Karpas-422 (cell line): ENCODE results near the gene MVD. TPM values are rescaled to one million over a fixed set of nuclear protein-coding genes. Genes with fewer than 3 reads are reported as not detected.

Source experiments
- DNase-seq: peaks from one replicate; pipeline ENCODE4 v3.0.0-alpha.2; 2015
- H2AFZ ChIP-seq: fragments of 200-600 bp; sonication (generic); 2 replicates; pipeline ENCODE4 v1.6.1; 2014; ENCODE audit warnings: antibody characterized with exemption, low read length, mixed read lengths
- H3K27ac ChIP-seq: fragments of 200-600 bp; sonication (generic); 2 replicates; pipeline ENCODE4 v1.5.1; 2014; ENCODE audit warnings: mild to moderate bottlenecking, low read length, moderate library complexity
- H3K27me3 ChIP-seq: fragments of 200-600 bp; sonication (generic); 2 replicates; pipeline ENCODE4 v1.6.1; 2014; ENCODE audit warnings: low read length, mixed read lengths
- H3K36me3 ChIP-seq: fragments of 200-600 bp; sonication (generic); 2 replicates; pipeline ENCODE4 v1.6.1; 2014; ENCODE audit warnings: low read length, mixed read lengths; ENCODE audit not compliant: insufficient read depth
- H3K4me1 ChIP-seq: fragments of 200-600 bp; sonication (generic); 2 replicates; pipeline ENCODE4 v1.6.1; 2014; ENCODE audit warnings: mild to moderate bottlenecking, low read length, mixed read lengths
- H3K4me2 ChIP-seq: fragments of 200-600 bp; sonication (generic); 2 replicates; pipeline ENCODE4 v1.6.1; 2014; ENCODE audit warnings: low read length, low read depth, mild to moderate bottlenecking; ENCODE audit not compliant: poor library complexity, severe bottlenecking
- H3K4me3 ChIP-seq: fragments of 200-600 bp; sonication (generic); 2 replicates; pipeline ENCODE4 v1.5.1; 2014; ENCODE audit warnings: mild to moderate bottlenecking, antibody characterized with exemption, low read length, mixed read lengths
- H3K79me2 ChIP-seq: fragments of 200-600 bp; sonication (generic); 2 replicates; pipeline ENCODE4 v1.6.1; 2014; ENCODE audit warnings: mild to moderate bottlenecking, low read length, mixed read lengths
- H3K9ac ChIP-seq: fragments of 200-600 bp; sonication (generic); 2 replicates; pipeline ENCODE4 v1.6.0; 2014; ENCODE audit warnings: low read length
- H3K9me2 ChIP-seq: fragments of 200-600 bp; sonication (generic), shearing (Covaris generic); replicated peaks from 2 replicates; pipeline ENCODE4 v1.6.0; 2014; ENCODE audit warnings: mild to moderate bottlenecking, low read length, moderate library complexity; ENCODE audit not compliant: insufficient read depth
- H3K9me3 ChIP-seq: fragments of 300-700, 200-600 bp; sonication (generic); 2 replicates; pipeline ENCODE4 v1.6.1; 2014; ENCODE audit warnings: low read length, mixed read lengths
- H4K20me1 ChIP-seq: fragments of 200-600 bp; sonication (generic); 2 replicates; pipeline ENCODE4 v1.6.1; 2014; ENCODE audit warnings: mild to moderate bottlenecking, antibody characterized with exemption, low read length, low read depth; ENCODE audit not compliant: insufficient read depth
- total RNA-seq: library from RNA; depleted of rRNA; stranded (reverse); fragments of >200 nt; shearing (Covaris generic); gene quantifications from 2 replicates; pipeline ENCODE4 v1.2.3, GENCODE V29; 2014; ENCODE audit warnings: low replicate concordance

The MVD gene
- total RNA-seq, 1 experiment from 2014 or later = 35.0 TPM

DNA sequence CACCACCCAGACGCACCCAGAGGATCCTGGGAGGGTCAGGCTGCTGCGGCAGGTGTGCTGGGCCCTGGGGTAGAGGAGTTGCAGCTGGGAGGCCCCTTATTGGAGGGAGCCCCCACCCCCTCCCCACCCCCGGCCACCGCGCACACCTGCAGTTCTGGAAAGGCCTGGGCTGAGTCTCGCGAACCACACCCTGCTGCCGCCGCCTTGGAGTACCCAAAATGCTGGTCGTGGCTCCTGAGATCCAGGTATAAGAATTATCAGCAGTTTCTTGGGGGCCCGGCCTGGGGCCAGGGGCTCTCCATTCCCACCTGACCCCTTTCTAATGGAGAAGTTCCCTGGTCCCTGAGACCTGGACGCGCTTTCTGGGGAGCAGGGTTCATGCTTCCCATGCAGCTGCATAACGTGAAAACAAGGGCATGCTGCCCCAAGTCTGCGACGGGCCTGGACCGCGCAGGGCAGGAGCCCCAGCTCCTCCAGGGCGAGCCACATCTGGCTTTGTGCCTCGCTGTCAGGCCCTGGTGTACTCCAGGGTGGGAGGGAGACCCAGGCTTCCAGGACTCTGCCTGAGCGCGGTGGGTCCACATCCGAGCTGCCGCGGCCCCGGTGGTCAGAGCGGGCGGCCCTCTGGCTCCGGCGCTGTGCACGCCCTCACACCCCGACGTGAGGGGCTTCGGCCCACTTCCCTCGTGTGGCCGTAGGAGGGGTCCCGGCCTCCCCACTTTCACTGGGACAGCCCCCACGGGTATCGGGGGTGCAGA is 30.7 kb upstream of the MVD start:
- no peak overlapping the region for H3K27ac ChIP-seq
- no peaks in the 10 kb centered on the region for H3K9me3 ChIP-seq
- H2AFZ ChIP-seq = no peak overlapping the region
- H3K9ac ChIP-seq = no peak overlapping the region
- no peaks in the 10 kb centered on the region for H4K20me1 ChIP-seq
- H3K9me2 ChIP-seq = no peaks in the 10 kb centered on the region
- no peaks in the 10 kb centered on the region for H3K4me1 ChIP-seq
- no peak for DNase-seq
- no peak overlapping the region for H3K4me2 ChIP-seq
- H3K4me3 ChIP-seq = no peak overlapping the region
- H3K27me3 ChIP-seq = no peaks in the 10 kb centered on the region
- no peaks in the 10 kb centered on the region for H3K36me3 ChIP-seq
- H3K79me2 ChIP-seq = no peaks in the 10 kb centered on the region

DNA sequence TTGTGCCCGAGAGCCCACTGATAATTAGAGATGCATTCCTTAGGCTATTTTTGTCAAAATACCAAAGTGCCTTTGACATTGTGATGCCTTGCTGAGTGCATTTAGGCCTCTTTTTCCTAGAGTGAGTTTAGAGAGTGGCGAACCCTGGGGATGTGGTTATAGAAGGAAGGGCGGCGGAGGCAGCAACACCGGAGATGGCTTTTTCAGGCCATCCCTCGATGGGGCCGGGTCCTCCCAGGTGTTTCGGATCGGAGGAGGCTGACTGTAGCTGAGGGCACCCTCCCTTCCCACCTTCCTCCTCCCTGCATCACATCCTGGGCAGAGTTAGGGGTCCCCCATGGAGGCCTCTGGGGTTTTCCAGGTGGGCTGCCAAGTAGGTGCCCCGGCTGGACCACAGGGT is 30.0 kb upstream of the MVD start:
- Histone ChIP-seq H4K20me1 (no peaks in the 10 kb centered on the region), H3K36me3 (no peaks in the 10 kb centered on the region), H3K9ac (no peak overlapping the region), H3K79me2 (no peaks in the 10 kb centered on the region), H3K4me1 (no peaks in the 10 kb centered on the region), H3K4me2 (no peak overlapping the region), H3K4me3 (no peak overlapping the region), H2AFZ (no peak overlapping the region), H3K27ac (no peak overlapping the region), H3K27me3 (no peaks in the 10 kb centered on the region), H3K9me3 (no peaks in the 10 kb centered on the region), H3K9me2 (no peaks in the 10 kb centered on the region)
- DNase-seq = no peak

DNA sequence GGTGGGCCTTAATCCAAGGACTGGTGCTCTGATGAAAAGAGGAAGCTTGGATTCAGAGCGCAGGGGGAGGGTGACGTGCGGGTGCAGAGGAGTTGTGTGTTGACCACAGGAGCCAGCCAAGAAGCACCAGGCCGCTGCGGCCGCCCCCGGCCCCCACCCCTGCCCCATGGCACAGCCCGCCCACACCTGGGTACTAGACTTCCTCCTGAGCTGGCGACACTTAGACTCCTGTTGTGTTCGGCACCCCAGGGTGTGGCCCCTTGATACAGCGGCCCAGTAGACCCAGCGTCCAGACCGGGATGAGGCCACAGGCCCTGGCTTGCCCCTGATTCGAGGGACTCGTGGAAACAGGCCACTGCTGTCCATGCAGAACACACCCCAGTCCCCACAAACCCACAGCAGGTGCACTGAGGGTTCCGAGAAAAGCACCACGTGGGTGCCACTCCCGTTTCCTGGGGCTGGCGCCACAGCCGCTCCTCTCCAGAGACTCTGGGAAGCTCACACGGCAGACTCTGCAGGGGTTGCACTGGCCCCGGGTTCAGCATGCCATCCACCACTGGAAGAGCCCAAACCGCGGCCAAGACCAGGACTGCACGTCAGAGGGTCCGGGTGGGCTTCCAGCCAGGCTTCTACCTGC is 29.2 kb upstream of the MVD start:
- Histone ChIP-seq H3K9me3 (no peaks in the 10 kb centered on the region), H3K9ac (no peak overlapping the region), H3K9me2 (no peaks in the 10 kb centered on the region), H4K20me1 (no peaks in the 10 kb centered on the region), H3K4me3 (no peak overlapping the region), H3K27ac (no peak overlapping the region), H3K27me3 (no peaks in the 10 kb centered on the region), H3K4me1 (no peaks in the 10 kb centered on the region), H3K4me2 (no peak overlapping the region), H3K36me3 (no peaks in the 10 kb centered on the region), H3K79me2 (no peaks in the 10 kb centered on the region), H2AFZ (no peak overlapping the region)
- DNase-seq = peak; percentile 50

DNA sequence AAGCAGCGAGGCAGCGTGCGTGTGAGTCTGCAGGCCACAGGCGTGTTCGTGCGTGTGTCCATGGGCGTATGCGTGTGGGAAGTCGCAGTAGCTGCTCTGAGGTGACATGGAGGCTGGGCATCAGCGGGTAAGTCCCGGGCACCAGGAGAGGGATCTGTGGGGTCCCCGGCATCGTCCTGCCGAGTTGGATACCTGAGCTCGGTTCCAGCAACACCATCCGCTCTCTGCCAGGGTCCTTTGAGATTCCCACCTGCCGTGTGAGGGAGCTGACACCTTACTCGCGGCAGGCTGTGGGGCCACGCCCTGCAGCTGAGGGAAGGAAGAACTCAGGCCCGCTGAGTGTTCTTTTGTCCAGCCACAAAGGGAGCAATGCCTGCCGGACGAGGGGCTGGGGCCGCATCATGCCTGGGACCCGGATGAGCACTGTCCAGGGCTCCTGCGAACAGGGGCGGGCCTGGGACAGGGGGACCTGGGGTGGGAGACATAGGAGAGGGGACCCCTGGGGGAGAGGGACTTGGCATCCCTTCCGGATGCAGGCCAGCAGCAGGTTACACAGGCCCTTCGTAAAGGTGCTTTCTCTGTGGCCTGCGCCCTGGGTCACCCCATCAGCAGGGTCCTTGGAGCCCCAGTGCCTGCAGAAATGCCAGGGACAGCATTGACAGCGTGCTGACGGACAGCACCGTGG is 28.4 kb upstream of the MVD start:
- no peak overlapping the region for H3K9ac ChIP-seq
- H3K79me2 ChIP-seq = no peaks in the 10 kb centered on the region
- no peak overlapping the region for H2AFZ ChIP-seq
- H3K4me2 ChIP-seq = no peak overlapping the region
- no peaks in the 10 kb centered on the region for H4K20me1 ChIP-seq
- H3K36me3 ChIP-seq = no peaks in the 10 kb centered on the region
- H3K4me1 ChIP-seq = peaks cover 5% of the 10 kb centered on the region
- no peaks in the 10 kb centered on the region for H3K27me3 ChIP-seq
- no peaks in the 10 kb centered on the region for H3K9me3 ChIP-seq
- H3K27ac ChIP-seq = no peak overlapping the region
- DNase-seq = no peak
- no peaks in the 10 kb centered on the region for H3K9me2 ChIP-seq
- no peak overlapping the region for H3K4me3 ChIP-seq

DNA sequence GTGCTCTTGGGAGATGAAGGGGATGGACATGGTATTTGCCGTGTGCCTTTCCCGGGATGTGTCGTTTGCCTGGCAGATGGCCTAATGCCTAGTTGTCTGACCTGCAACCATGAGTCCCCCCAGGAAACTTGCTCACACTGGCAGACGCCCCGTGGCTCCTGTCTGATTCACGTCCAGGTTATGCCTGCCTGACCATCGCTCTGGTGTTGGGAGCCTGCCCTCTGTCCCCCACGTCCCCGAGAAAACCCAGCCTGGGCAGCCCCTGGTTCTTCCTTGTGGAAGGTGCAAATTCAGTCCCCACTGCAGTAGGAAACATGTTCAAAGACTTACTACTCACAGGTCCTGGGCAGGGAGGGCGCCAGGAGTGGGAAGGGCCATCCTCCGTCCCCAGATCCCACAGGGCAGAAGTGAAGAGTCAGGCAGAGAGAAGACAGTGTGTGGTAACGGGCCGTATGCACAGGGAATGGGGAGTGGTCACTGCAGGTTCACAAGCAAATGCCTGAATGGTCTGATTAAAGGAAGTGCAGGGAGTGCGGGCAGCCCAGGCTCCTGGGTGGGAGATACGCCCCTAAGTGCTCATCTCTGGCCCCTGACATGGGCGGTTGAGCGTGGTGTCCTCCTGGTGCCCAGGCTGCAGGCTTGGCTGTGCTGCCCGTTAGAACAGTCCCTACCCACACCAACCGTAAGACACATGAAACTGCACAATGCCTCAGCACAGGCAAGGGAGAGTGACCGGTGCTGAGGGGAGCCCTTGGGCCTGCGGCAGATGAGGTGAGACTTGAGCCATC is 27.6 kb upstream of the MVD start:
- no peak overlapping the region for H3K27ac ChIP-seq
- H4K20me1 ChIP-seq = no peaks in the 10 kb centered on the region
- H3K36me3 ChIP-seq = no peaks in the 10 kb centered on the region
- H3K27me3 ChIP-seq = no peaks in the 10 kb centered on the region
- no peaks in the 10 kb centered on the region for H3K9me2 ChIP-seq
- H2AFZ ChIP-seq = no peak overlapping the region
- DNase-seq = no peak
- peaks cover 12% of the 10 kb centered on the region for H3K4me1 ChIP-seq
- no peak overlapping the region for H3K4me3 ChIP-seq
- no peaks in the 10 kb centered on the region for H3K79me2 ChIP-seq
- no peak overlapping the region for H3K9ac ChIP-seq
- no peak overlapping the region for H3K4me2 ChIP-seq
- no peaks in the 10 kb centered on the region for H3K9me3 ChIP-seq

DNA sequence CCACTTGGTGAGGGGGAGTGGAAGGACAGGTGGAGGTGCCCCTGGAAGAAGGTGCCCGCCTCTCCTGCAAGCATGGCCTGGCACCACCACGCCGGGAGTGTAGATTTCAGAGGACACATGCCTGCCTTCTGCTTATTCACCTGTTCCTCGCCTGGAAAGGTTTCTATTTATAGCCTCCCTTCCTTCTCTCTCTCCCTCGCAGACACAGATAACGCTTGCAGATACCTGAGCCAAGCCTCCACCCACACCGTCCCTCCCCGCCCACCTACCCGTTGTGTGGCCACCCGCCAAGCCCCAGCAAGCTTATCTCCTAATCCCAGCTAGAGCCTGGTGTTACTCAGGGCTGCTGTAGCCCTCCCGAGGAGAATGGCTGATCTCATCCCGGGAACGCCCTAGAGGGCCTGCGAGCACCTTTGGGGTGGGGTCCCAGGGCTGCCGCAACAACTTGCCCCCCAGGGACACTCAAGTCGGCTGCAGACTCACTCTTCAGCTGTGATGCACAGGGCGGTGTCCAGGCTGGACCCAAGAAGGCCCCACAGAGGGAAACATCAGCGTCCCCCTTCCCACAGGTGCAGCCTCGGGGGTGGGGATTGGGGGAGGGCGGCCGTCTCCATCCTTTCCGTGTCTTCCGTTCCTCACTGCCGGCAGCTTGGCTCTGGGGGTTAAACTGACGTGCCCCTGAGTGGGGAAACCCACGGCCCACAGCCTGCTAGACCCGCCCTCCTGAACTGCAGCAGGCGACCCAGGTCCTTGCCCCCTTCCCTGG is 25.3 kb upstream of the MVD start:
- H3K9me3 ChIP-seq = no peaks in the 10 kb centered on the region
- H3K79me2 ChIP-seq = no peaks in the 10 kb centered on the region
- no peak overlapping the region for H3K9ac ChIP-seq
- H3K27me3 ChIP-seq = no peaks in the 10 kb centered on the region
- no peak overlapping the region for H2AFZ ChIP-seq
- H3K4me2 ChIP-seq = no peak overlapping the region
- peaks cover 26% of the 10 kb centered on the region for H3K4me1 ChIP-seq
- no peaks in the 10 kb centered on the region for H3K9me2 ChIP-seq
- no peak overlapping the region for H3K4me3 ChIP-seq
- H4K20me1 ChIP-seq = no peaks in the 10 kb centered on the region
- no peak overlapping the region for H3K27ac ChIP-seq
- no peak for DNase-seq
- no peaks in the 10 kb centered on the region for H3K36me3 ChIP-seq

DNA sequence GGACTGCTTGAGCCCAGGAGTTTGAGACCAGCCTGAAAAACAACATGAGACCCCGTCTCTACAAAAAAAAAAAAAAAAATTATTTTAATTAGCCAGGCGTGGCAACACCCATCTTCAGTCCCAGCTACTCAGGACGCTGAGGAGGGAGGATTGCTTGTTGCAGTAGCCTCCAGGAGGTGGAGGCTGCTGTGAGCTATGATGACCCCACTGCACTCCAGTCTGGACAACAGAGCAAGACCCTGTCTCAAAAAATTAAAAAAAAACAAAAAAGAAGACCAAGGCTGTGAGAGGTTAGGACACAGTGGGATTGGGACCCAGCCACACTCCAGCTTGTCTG is 24.8 kb upstream of the MVD start:
- H4K20me1 ChIP-seq = no peaks in the 10 kb centered on the region
- no peak overlapping the region for H3K27ac ChIP-seq
- DNase-seq = no peak
- no peak overlapping the region for H2AFZ ChIP-seq
- H3K36me3 ChIP-seq = no peaks in the 10 kb centered on the region
- H3K4me2 ChIP-seq = no peak overlapping the region
- H3K9me2 ChIP-seq = no peaks in the 10 kb centered on the region
- H3K4me1 ChIP-seq = peaks cover 26% of the 10 kb centered on the region
- no peak overlapping the region for H3K9ac ChIP-seq
- no peaks in the 10 kb centered on the region for H3K9me3 ChIP-seq
- H3K79me2 ChIP-seq = no peaks in the 10 kb centered on the region
- H3K4me3 ChIP-seq = no peak overlapping the region
- H3K27me3 ChIP-seq = no peaks in the 10 kb centered on the region
